ENCODE data around the gene TNNI3.

The TNNI3 gene

DNA sequence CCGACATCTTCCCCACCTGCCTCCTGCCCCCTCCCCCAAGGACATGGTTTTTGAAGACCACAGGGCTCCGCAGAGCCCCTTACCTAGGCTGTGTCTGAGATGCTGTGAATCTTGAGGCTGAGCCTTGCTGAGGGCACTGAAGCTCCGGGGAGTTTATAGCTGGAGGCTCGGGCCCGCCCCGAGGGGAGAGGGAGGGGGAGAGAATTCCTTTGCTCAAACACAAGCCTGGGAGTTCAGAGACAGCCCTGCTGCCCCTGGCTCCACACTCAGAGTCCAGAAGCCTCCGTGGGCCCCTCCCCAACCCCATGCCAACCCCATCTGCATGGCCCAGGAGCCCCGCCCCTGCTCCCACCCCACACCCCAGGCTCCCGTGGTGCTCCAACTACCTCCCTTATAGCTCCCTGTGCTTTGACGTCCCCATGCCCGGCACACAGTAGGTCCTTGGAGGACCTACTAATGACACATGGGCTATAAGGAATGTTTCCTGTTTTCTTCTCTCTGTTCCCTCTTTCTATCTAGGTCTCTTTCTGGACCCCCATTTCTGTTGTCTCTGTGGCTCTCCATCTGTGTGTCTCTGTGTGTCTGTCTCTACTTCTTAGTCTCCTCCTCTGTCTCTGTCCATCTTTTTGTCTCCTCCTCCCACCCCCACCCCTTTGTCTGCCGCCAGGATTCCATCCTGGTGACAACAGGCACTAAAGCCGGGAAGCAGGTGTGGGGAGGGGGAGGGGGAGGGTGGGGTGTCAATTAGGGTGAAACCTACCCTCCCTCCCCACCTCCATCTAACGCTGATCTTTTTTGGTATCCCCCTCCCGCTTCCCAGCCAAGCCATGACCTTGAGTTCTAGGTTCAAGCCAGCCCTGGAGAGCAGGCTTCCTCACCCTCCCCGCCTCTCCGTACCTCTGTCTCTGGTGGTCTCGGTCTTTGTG is 8.2 kb downstream of the TNNI3 start, which contains the start of gene TNNT1:
TSS of gene TNNT1 (minus strand) at position 129 of the 926 bp plus-strand sequence. CDS start 2,049 bp downstream, outside the sequence.
- ChIA-PET POLR2A (ENCODE audit: low non-redundant PET) (no interaction called here), CTCF (interaction anchor here (0.6 kb wide), 1 partner anchor 273 kb away, joined by 4 read pairs; no protein-coding TSS in a partner anchor)
- peak within 1 kb of the TSS; percentile 83 for H3K27ac ChIP-seq
- DNase-seq (ENCODE audit: low spot score), result no peak
- TF ChIP-seq, protein P1, sequence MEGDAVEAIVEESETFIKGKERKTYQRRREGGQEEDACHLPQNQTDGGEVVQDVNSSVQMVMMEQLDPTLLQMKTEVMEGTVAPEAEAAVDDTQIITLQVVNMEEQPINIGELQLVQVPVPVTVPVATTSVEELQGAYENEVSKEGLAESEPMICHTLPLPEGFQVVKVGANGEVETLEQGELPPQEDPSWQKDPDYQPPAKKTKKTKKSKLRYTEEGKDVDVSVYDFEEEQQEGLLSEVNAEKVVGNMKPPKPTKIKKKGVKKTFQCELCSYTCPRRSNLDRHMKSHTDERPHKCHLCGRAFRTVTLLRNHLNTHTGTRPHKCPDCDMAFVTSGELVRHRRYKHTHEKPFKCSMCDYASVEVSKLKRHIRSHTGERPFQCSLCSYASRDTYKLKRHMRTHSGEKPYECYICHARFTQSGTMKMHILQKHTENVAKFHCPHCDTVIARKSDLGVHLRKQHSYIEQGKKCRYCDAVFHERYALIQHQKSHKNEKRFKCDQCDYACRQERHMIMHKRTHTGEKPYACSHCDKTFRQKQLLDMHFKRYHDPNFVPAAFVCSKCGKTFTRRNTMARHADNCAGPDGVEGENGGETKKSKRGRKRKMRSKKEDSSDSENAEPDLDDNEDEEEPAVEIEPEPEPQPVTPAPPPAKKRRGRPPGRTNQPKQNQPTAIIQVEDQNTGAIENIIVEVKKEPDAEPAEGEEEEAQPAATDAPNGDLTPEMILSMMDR (conservative IDR thresholded peaks at IDR 0.05; ENCODE audit: low read depth), result no peak

DNA sequence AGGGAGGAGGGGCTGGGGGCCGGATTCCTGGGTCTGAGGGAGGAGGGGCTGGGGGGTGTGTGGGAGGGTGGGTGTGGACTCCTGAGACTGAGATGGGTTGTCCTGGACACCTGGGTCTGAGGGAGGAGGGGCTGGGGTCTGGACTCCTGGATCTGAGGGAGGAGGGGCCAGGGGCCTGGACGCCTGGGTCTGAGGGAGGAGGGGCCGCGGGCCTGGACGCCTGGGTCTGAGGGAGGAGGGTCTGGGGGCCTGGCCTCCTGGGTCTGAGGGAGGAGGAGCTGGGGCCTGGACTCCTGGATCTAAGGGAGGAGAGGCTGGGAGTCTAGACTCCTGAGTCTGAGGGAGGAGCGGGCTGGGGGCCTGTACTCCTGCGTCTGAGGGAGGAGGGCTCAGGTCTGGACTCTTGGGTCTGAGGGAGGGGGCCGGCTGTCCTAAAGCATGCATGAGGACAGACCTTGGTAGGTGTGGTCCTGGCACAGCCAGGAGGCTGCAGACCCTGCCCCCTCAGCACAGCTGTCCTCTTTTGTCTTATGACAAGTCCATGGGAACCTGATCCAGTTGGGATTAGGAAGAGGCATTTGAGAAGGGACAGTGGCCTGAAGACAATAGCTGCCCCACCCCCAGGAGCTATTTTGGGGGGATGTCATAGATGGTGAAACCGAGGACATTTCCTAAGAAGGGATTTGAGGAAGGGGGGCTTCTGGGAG is 9.8 kb downstream of the TNNI3 start:
- POLR2A ChIA-PET (ENCODE audit: low non-redundant PET), result no interaction called here

GRCh38 chr19:55146705-55147273 is 10.7 kb downstream of the TNNI3 start:
- ChIA-PET CTCF (interaction anchor here (0.5 to 1.9 kb wide), 6 partner anchors 10 to 480 kb away, joined by 3 to 13 read pairs (median 4); no protein-coding TSS in a partner anchor), POLR2A (ENCODE audit: low non-redundant PET) (interaction anchor here (0.6 kb wide), 1 partner anchor 57 kb away, joined by 3 read pairs; no protein-coding TSS in a partner anchor)
- H3K27ac ChIP-seq, result peak overlapping the region; percentile 83
- DNase-seq (ENCODE audit: low spot score), result peak; percentile 67
- TF ChIP-seq, protein P1 (conservative IDR thresholded peaks at IDR 0.05; ENCODE audit: low read depth), result no peak

More for the DNA sequence above, 9.8 kb downstream of the TNNI3 start:
- DNase-seq (ENCODE audit: low spot score), result no peak
- H3K27ac ChIP-seq, result peak overlapping the region; percentile 83
- TF ChIP-seq, protein P1 (conservative IDR thresholded peaks at IDR 0.05; ENCODE audit: low read depth), result no peak
- CTCF ChIA-PET, result no interaction called here

DNA sequence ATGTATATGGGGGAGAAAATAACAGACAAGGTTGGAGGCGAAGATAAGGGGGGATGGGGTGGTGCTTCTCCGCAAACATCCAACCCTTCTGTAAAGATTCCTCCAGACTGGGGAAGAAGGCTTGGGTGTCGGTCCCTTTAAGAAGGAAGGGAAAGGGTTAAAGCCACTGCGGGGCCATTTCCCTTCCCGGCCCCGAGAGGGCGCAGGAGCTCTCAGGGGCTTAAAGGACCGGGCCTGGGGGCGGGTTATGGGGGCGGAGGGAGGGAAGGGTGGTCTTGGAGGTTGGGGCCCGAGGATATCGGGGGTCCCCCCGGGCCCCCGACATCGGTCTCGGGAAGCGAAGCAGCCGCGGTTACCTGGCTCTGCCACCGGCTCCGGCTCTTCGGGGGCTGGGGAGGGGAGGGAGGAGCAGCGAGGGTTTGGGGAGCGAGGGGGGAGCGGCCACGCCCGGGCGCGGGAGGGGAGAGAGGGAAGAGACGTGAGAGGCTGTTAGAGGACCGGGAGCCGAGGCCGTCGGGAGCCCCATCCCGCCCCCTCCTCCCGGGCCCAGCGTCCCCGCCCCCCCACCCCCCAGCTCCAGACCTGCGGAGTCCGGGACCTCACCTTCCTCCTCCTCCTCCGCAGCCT is 11.3 kb downstream of the TNNI3 start:
- ChIA-PET POLR2A (ENCODE audit: low non-redundant PET) (interaction anchor here (0.6 kb wide), 1 partner anchor 57 kb away, joined by 3 read pairs; no protein-coding TSS in a partner anchor), CTCF (interaction anchor here (0.5 to 1.9 kb wide), 6 partner anchors 10 to 481 kb away, joined by 3 to 13 read pairs (median 4); no protein-coding TSS in a partner anchor)
- peak overlapping the region; percentile 83 for H3K27ac ChIP-seq
- TF ChIP-seq, protein P1 (conservative IDR thresholded peaks at IDR 0.05; ENCODE audit: low read depth), result peak; percentile 83
- DNase-seq (ENCODE audit: low spot score), result peak; percentile 73

DNA sequence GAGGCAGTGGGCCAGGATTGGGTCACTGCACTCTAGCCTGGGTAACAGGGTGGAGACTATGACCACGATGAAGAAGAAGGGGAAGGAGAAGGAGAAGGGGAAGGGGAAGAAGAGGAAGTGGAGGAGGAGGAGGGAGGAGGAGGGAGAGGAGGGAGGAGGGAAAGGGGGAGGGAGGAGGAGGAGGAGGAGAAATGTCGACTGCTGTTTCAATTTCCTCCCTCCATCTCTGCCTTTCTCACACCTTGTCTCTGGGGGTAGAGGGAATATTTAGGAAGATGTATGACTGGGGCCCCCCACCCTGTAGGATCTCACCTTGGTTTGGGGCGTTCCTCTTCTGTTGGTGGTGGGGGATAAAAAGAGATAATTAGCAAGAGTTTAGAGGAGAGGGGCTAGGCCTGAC is 12.3 kb downstream of the TNNI3 start:
- CTCF ChIA-PET, result interaction anchor here (0.5 to 1.9 kb wide), 2 partner anchors 15 to 672 kb away, joined by 3 to 13 read pairs; partner anchors contain the start of gene CDC42EP5
- POLR2A ChIA-PET (ENCODE audit: low non-redundant PET), result no interaction called here
- TF ChIP-seq, protein P1 (conservative IDR thresholded peaks at IDR 0.05; ENCODE audit: low read depth), result no peak
- no peak for DNase-seq (ENCODE audit: low spot score)
- peak overlapping the region; percentile 83 for H3K27ac ChIP-seq

Data from RWPE1 (cell line).